Motor neuron (in vitro differentiated cells): ENCODE measurements around the gene PTPRG. TPM values are rescaled to one million over a fixed set of nuclear protein-coding genes. Genes with fewer than 3 reads are reported as not detected.

Experiments
- ATAC-seq, 8 experiments: fragments of 200-7000 bp; cut with Tn5 transposase; replicated peaks in 6 of 8; 2 replicates each; pipeline ENCODE4 v1.8.0; 2021; ENCODE audit warnings: mild to moderate bottlenecking in 8 of 8, moderate library complexity in 8 of 8
- H3K27ac ChIP-seq, 2 donors: fragments of 250-450 bp; sonication (Bioruptor Pico); 2 replicates each; pipeline ENCODE4 v1.9.0; 2021; ENCODE audit warnings: antibody characterized with exemption in 2 of 2, mild to moderate bottlenecking in 2 of 2, moderate library complexity in 1 of 2
- H3K4me1 ChIP-seq, 2 donors: fragments of 250-450 bp; sonication (Bioruptor Pico); replicated peaks in 1 of 2; 2 replicates each; pipeline ENCODE4 v1.6.1; 2021; ENCODE audit warnings: antibody characterized with exemption in 2 of 2, mild to moderate bottlenecking in 2 of 2, moderate library complexity in 1 of 2
- H3K4me3 ChIP-seq, 5 donors: fragments of 250-450 bp; sonication (Bioruptor Pico); 2 replicates each; pipeline ENCODE4 v1.9.0; 2021; ENCODE audit warnings: antibody characterized with exemption in 5 of 5, mild to moderate bottlenecking in 5 of 5, moderate library complexity in 4 of 5
- WGBS, 10 experiments: fragments of 450-650 bp; shearing (Covaris generic); methylation state at CpG; one replicate each; pipeline ENCODE4 v1.0.0; 2022; 5-methylcytosine and 5-hydroxymethylcytosine counted together
- in situ Hi-C, 9 experiments: fragments of 400-800 bp; cut with MboI; loops; one replicate each; pipeline ENCODE4 v1.15.0; 2021; ENCODE audit warnings: low sequenced_read_pairs in 9 of 9, low pct_unique_long_range_greater_than_20kb in 2 of 9; ENCODE audit not compliant: unreplicated experiment in 9 of 9
- total RNA-seq, 8 experiments: library from RNA; unstranded; fragments of 300-600 nt; gene quantifications; 2 replicates each; pipeline versions ENCODE4 v1.2.3 to v1.2.4, GENCODE V29; 2022

The PTPRG gene
- total RNA-seq, 8 experiments from 2014 or later: 15.9 to 75.2 (median 42.9) TPM

DNA sequence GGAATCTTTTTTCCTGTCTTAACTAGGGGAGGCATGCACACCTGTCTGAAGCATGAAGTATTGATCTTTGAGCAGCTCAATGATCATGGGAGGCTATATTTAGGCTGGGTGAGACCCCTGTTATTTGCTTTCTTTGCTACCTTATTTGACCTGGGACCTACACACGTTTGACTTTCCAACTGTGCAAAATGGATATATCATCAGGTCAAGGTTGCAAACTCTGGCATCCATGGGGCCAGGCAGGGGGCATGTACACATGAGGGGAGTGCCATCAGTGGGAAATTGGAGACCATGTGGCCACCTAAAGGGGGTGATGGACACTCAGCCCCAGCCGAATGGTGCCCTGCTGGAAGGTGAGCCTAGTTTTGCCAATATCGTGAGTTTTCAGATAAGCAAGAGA, 637.8 kb downstream of the PTPRG start:
- no peak overlapping the region for H3K27ac ChIP-seq
- peaks cover 0 to 12% of the 10 kb centered on the region in 2 donors for H3K4me1 ChIP-seq
- in situ Hi-C loops: loop anchor here in 5 of 9 experiments (10.0 to 25.0 kb wide), 3 partner anchors 337 to 637 kb away; partner anchors contain the start of gene PTPRG (in 4 of the 5)
- WGBS, 10 experiments: 0 to 100% (median 80%) methylated on average over 1 to 3 of the region's 3 CpGs; no CpG with 5 or more reads in 3 of the 10 experiments
- H3K4me3 ChIP-seq: no peak overlapping the region
- ATAC-seq: no peak

DNA sequence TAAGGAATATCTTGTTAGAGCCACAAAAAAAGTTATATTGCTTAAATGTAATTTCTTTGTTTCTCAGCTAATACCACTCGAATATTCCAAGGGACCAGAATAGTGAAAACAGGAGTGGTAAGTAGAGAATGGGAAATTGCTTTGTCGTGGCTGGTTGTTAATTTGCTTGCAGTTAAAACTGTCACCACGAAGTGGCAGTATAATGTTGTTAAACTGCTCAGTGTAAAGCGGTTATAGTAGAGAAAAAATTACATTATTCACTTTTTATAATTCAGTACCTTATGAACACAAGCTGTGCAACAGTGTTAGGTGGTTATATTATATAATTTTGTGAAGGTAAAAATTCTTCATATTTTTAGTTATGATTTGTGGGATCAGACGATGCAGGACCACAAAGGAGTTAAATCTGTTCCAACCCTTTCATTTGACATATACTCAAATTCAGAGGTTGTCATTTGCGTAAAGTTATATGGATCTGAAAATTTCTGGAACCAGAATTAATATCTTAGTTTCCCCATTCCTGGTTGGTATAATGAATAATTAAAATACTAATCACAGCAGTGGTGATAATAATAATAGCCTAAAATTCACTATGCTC, 640.2 kb downstream of the PTPRG start:
- Histone ChIP-seq H3K4me3 (no peak overlapping the region), H3K27ac (no peak overlapping the region), H3K4me1 (peaks cover 0 to 12% of the 10 kb centered on the region in 2 donors)
- WGBS, 10 experiments: 9 to 56% (median 46%) methylated on average over 2 to 6 of the region's 6 CpGs; no CpG with 5 or more reads in 1 of the 10 experiments
- in situ Hi-C loops: loop anchor here in 4 of 9 experiments (10.0 to 25.0 kb wide), 3 partner anchors 103 to 361 kb away; no protein-coding TSS in a partner anchor
- ATAC-seq: peak in 7 of 8 experiments; percentile 26 to 68 (median 49)

- Histone ChIP-seq H3K27ac (no peak overlapping the region), H3K4me1 (no peaks in the 10 kb centered on the region), H3K4me3 (no peak overlapping the region)
- in situ Hi-C loops: loop anchor here in 4 of 9 experiments (10.0 to 25.0 kb wide), 3 partner anchors 102 to 359 kb away; no protein-coding TSS in a partner anchor
- 88 to 100% (median 96%) methylated on average over 1 to 10 of the region's 22 CpGs; no CpG with 5 or more reads in 4 of the 10 experiments for WGBS, 10 experiments
- no peak for ATAC-seq
Observed at GRCh38 chr3:62203152-62203551, 641.8 kb downstream of the PTPRG start.

DNA sequence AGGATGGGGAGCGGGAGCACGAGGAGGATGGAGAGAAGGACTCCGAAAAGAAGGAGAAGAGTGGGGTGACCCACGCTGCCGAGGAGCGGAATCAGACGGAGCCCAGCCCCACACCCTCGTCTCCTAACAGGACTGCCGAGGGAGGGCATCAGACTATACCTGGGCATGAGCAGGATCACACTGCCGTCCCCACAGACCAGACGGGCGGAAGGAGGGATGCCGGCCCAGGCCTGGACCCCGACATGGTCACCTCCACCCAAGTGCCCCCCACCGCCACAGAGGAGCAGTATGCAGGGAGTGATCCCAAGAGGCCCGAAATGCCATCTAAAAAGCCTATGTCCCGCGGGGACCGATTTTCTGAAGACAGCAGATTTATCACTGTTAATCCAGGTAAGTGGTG, 642.2 kb downstream of the PTPRG start:
- no peak overlapping the region for H3K4me3 ChIP-seq
- no peaks in the 10 kb centered on the region for H3K4me1 ChIP-seq
- ATAC-seq: no peak
- 81 to 100% (median 97%) methylated on average over 2 to 9 of the region's 19 CpGs; no CpG with 5 or more reads in 3 of the 10 experiments for WGBS, 10 experiments
- in situ Hi-C loops: loop anchor here in 4 of 9 experiments (10.0 to 25.0 kb wide), 3 partner anchors 101 to 359 kb away; no protein-coding TSS in a partner anchor
- H3K27ac ChIP-seq: no peak overlapping the region

- Histone ChIP-seq H3K4me3 (no peak overlapping the region), H3K4me1 (peaks cover 5% of the 10 kb centered on the region in 2 donors), H3K27ac (no peak overlapping the region)
- no peak for ATAC-seq
- WGBS, 10 experiments: 82 to 100% (median 93%) methylated on average over 1 to 3 of the region's 3 CpGs
- in situ Hi-C loops: loop anchor here in 4 of 9 experiments (10.0 to 25.0 kb wide), 3 partner anchors 98 to 355 kb away; no protein-coding TSS in a partner anchor
Observed at GRCh38 chr3:62207197-62207596, 645.8 kb downstream of the PTPRG start.

DNA sequence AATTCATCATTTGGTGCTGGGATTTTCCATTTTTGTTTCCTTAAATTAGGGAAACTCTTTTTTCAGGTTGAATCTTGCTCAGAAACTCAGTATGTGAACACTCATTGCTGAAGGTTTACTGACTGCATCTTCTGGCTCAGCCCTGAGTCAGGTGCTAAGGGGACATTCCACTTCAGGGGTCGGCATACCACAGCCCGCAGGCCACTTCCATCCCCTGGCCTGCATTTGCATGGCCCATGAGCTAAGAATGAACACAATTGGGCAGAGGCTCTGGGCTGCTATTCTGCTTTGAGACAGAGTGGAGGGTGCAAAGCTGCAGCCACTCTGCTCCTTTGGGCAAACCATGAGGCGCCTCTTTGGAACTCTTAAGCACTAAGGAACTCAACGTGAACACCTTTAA, 647.0 kb downstream of the PTPRG start:
- H3K4me1 ChIP-seq: peaks cover 5% of the 10 kb centered on the region in 2 donors
- ATAC-seq: no peak
- H3K27ac ChIP-seq: no peak overlapping the region
- in situ Hi-C loops: loop anchor here in 4 of 9 experiments (10.0 to 25.0 kb wide), 3 partner anchors 96 to 354 kb away; no protein-coding TSS in a partner anchor
- H3K4me3 ChIP-seq: no peak overlapping the region
- 77 to 100% (median 89%) methylated on average over 1 to 4 of the region's 4 CpGs; no CpG with 5 or more reads in 2 of the 10 experiments for WGBS, 10 experiments

DNA sequence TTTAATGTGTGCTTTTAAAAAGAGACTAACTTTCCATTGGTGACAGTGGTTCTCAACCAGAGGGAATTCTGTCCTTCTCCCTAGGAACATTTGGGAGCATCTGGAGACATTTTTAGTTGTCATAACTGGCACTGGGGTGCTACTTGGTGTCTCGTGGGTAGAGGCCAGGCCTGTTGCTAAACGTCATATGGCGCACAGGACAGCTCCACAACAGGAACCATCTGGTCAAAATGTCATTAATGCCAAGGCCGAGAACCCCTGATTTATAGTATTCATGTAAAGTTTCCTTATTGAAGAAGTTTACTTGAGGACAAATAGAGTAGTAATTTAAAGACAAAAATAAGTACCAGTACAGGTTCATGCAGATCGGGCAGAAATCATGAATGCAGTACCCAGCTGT, 647.7 kb downstream of the PTPRG start:
- WGBS, 10 experiments: 20 to 100% (median 94%) methylated on average over 1 to 5 of the region's 5 CpGs; no CpG with 5 or more reads in 2 of the 10 experiments
- no peak overlapping the region for H3K27ac ChIP-seq
- H3K4me1 ChIP-seq: peaks cover 5% of the 10 kb centered on the region in 2 donors
- in situ Hi-C loops: loop anchor here in 4 of 9 experiments (10.0 to 25.0 kb wide), 3 partner anchors 96 to 353 kb away; no protein-coding TSS in a partner anchor
- no peak overlapping the region for H3K4me3 ChIP-seq
- no peak for ATAC-seq

DNA sequence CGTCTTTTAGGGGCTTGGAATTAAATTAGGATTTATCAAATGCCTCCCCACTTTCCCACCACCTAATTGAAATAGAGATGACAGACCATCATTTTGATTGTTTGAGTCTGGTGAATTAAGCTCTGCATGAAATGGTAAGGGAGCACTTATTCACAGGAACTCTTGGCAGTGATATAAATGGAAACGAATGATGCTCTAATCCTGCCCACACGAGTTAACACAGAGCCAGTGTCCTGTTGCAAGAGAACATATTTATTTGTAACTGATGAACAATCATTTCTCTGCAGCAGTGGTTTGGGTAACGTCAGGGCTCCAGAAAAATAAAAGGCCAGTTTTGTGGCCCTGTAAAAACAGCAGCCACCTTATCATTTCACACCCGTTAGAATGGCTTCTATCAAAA, 648.6 kb downstream of the PTPRG start:
- Histone ChIP-seq H3K4me3 (no peak overlapping the region), H3K27ac (no peak overlapping the region), H3K4me1 (peaks cover 5% of the 10 kb centered on the region in 2 donors)
- in situ Hi-C loops: loop anchor here in 4 of 9 experiments (25.0 kb wide), 2 partner anchors 102 to 352 kb away; no protein-coding TSS in a partner anchor
- peak in 5 of 8 experiments; percentile 19 to 60 (median 34) for ATAC-seq
- 14 to 100% (median 66%) methylated on average over 1 to 4 of the region's 5 CpGs; no CpG with 5 or more reads in 2 of the 10 experiments for WGBS, 10 experiments

- 69 to 100% (median 81%) methylated on average over 2 to 8 of the region's 8 CpGs for WGBS, 10 experiments
- no peak overlapping the region for H3K27ac ChIP-seq
- in situ Hi-C loops: loop anchor here in 4 of 9 experiments (25.0 kb wide), 2 partner anchors 100 to 350 kb away; no protein-coding TSS in a partner anchor
- no peak overlapping the region for H3K4me3 ChIP-seq
- peak in 4 of 8 experiments; percentile 28 to 86 (median 44) for ATAC-seq
- peaks cover 5% of the 10 kb centered on the region in 2 donors for H3K4me1 ChIP-seq
Observed at GRCh38 chr3:62211675-62212429, 650.5 kb downstream of the PTPRG start.

DNA sequence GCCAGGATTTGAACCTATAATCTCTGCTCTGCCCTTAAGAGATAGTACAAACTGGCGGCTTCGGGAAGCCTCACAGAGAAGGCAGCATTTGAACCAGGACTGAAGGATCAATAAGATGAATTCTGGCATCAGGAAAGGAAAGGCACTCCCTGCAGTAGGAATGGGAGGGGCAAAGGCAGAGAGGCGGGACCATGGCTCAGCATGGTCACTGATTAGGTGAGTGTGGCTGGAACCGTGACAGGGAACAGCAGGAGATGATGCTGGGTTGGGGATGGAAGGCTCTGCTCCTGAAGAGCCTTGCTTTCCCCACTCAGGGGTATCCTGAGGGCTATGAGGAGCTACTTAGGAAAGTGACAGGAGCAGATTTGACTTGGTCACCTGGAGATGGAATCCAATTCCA, 653.5 kb downstream of the PTPRG start:
- in situ Hi-C loops: loop anchor here in 4 of 9 experiments (25.0 kb wide), 2 partner anchors 97 to 347 kb away; no protein-coding TSS in a partner anchor
- 62 to 100% (median 80%) methylated on average over 1 to 3 of the region's 4 CpGs; no CpG with 5 or more reads in 3 of the 10 experiments for WGBS, 10 experiments
- Histone ChIP-seq H3K4me1 (peaks cover 4 to 5% of the 10 kb centered on the region in 2 donors), H3K27ac (no peak overlapping the region), H3K4me3 (no peak overlapping the region)
- no peak for ATAC-seq

DNA sequence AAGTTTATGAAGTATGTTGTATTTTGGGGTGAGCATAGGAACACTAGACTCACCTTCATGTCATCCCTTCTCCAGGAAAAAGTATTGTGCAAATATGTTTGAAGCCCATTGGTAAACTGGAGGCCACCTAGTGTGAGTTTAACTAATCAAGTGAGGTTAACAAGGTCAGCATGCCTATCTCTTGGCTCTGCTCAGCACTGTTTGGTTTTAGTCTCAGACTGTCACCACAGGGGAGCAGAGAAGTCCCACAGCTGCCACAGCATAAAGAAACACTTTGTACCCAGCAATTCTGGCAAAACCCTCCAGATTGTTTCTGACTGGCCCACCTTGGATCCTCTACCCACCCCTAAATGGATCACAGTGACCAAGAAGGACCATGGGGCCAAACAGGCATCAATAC, 659.2 kb downstream of the PTPRG start:
- no peak for ATAC-seq
- no peak overlapping the region for H3K4me3 ChIP-seq
- H3K4me1 ChIP-seq: no peaks in the 10 kb centered on the region
- H3K27ac ChIP-seq: no peak overlapping the region
- in situ Hi-C loops: loop anchor here in 4 of 9 experiments (25.0 kb wide), 2 partner anchors 92 to 342 kb away; no protein-coding TSS in a partner anchor

GRCh38 chr3:62225051-62225450, 663.7 kb downstream of the PTPRG start:
- 80 to 100% (median 92%) methylated on average over 1 to 2 of the region's 2 CpGs; no CpG with 5 or more reads in 1 of the 10 experiments for WGBS, 10 experiments

More at GRCh38 chr3:62225051-62225450, 663.7 kb downstream of the PTPRG start:
- Histone ChIP-seq H3K27ac (no peak overlapping the region), H3K4me1 (peaks cover 4 to 7% of the 10 kb centered on the region in 2 donors), H3K4me3 (no peak overlapping the region)
- ATAC-seq: no peak
- in situ Hi-C loops: no loop called here
